GM15510 (cell line): ENCODE data around the gene SH3YL1.

Experiments
- POLR2A ChIP-seq: IDR thresholded peaks from 3 replicates; pipeline ENCODE4 v1.6.1; 2011; ENCODE audit warnings: borderline replicate concordance; ENCODE audit not compliant: insufficient read length; ENCODE audit errors: extremely low read depth

Gene SH3YL1

DNA sequence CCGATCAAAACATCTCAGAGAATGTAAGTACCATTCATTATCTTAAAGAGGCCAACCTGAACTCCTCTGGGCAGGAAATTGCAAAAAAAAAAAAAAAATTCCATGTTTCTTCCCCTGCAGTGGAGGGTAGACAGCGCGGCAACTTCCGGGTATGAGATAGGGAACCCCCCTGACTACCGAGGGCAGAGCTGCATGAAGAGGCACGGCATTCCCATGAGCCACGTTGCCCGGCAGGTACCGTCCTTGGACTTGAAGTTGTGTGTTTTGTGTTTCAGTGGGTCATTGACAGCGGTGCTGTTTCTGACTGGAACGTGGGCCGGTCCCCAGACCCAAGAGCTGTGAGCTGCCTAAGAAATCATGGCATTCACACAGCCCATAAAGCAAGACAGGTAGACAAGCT lies 8.1 kb upstream of the SH3YL1 start:
- TF ChIP-seq POLR2A = no peak

DNA sequence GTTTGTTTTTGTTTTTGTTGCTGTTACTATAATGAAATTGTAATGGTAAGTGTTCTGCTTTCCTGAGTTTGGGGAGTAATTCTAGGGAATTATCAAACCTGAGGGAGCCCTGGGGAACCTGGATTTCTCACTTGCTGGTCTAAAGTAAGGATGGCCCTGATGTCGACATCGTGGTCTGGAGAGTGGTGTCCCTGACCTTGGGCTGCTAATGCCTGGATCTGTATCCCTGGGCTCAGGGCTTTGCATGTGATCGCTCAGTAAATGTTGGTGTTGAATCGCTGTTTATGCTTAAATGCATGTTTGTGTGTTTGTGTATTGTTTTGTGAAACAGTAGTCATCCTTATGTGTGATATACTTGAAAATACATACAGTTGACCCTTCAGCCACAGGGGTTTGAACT lies 7.0 kb upstream of the SH3YL1 start:
- no peak for TF ChIP-seq POLR2A

DNA sequence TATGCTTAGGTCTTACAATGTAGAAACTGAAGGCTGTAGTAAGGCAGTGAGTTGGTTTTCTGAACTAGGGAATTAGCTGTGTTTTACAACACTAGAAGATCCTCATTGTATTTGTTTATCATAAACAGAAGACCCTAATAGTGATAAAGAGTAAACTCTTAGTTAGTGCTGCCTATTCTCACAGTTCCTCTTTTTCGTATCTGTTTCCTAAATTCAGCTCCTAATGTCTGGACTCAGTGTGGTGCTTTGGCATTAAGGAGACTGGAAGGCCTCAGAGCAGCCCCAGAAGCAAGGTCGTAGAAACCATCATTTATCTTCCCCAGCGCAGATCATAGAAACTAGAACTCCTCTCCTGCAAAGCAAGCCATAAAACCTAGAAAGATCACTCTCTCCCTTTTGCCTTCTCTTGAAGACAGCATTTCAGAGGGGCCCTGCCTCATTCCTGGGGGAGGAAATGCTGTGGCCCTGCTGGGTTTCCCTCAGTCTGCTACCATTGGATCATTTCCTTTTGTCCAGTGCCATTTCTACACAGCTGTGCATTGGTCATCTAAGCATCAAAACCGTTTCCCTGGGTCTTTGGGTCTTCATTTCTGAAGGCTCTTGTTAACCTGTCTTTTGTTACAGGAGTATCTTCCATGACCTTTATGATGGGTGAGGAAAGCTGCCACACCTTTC lies 5.7 kb upstream of the SH3YL1 start:
- no peak for TF ChIP-seq POLR2A

DNA sequence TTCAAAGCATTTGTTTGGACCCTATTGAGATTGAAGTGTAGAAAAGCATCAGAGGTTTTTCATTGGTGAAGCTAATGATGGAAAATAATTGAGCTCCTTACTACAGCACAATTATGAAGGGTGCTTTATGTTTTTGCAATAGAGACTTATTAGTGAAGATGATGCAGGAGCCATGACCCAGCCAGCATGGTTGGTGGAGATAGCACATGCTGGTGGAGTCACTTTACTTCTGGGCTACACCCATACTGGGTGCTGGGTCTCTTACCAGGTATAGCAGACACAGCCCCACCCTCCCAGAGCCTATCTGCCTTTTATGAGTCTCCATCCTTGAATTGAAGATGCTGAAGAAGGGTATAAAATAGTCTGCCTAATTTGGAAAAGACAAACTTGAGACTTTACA lies 4.5 kb upstream of the SH3YL1 start:
- TF ChIP-seq POLR2A = no peak

DNA sequence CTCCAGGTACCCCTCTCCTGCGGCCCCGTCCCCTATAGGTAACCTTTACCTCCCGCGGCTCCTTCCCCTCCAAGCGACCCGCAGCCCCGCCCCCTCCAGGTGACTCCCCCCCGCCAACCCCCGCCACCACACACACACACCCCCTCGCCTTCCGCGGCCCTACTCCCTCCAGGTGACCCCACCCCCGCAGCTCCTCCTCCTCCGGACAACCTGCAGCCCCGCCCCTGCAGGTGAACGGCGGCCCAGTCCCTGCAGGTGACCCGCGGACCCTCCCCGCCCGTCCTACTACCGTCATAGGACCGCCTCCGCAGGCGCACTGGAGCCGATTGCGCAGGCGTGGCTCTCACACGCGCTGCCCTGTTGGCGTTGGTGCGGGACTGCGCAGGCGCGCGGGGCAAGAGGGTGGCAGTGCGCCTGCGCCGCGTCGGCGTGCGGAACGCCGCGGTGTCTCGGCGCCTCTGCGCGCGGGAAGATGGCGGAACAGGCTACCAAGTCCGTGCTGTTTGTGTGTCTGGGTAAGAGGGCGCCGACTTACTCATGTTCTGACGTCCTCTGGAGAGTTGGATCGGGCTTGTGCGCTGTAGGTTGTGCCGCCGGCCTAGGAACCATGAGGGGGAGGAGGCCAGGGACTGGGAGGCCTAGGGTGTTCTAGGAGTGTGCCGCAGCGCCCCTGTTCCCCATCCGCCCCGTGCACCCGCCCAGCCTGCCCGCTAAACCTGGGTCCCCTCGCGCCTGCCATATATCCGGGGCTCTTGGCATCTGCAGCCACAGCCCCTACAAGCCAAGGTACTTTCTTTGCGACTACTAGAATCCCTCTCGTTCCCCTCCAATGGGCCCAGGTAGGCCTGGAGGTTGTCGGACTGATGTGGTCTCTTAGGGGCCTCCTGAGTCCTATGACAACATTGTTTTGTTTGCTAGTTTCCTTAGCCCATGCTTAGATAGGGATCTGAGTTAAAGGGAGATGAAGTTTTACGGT lies 949 bp upstream of the SH3YL1 start, which contains the start of gene ACP1:
TSS of gene ACP1 (plus strand) at position 455 of the 976 bp plus-strand sequence. CDS start at position 473, 18 bp downstream.
- peak; percentile 92 for TF ChIP-seq POLR2A

DNA sequence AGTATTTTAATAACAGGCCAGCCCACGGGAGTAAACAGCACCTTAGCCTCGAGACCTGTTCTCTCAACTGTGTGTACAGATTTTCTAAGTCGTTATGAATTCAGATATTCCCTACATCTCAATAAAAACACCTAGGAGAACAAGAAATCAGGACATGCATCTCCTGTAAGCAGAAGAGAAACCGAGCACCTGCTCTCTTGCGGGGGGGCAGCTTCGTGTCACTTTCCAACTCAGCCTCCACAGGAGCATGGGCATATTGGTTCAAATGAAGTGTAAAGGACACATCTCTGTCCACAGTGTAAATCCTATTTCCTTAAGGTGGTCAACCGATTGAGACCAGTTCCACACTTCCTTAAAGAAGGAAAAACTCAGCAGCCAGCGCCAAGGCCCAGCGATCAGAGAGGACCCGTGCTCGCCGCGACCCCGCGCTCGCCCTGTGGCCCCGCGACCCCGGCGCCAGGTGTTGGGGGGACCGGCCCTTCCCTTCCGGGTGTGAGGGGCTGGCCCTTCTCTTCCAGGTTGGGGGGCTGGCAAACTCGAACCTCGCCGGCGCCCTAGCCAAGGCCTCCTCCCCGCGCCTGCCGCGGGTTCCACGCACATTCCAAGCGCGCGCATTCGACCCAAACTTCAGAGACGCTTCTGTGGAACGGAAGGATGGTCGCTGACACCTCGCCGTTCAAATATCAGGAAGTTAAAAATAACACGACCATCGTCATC lies 652 bp downstream of the SH3YL1 start:
- TF ChIP-seq POLR2A = no peak

DNA sequence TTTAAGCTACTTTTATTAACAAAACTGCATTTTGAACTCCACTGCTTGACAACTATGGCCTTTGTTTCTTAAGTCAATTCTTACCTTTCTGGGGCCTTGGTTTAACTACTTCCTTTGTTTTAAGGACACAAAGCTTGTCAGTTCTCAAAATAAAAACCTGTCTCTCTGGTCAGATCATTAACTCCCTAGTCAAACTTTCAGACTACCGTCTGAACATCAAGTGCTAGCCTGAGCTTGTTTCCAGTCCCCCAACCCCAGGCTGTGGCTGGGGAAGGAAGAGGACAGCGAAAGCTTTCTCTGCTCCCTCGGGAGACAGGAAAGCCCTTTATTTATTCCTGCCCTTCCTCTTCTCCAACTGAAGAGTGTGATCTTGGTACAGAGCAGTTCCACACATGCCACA lies 1.7 kb downstream of the SH3YL1 start:
- TF ChIP-seq POLR2A = no peak

DNA sequence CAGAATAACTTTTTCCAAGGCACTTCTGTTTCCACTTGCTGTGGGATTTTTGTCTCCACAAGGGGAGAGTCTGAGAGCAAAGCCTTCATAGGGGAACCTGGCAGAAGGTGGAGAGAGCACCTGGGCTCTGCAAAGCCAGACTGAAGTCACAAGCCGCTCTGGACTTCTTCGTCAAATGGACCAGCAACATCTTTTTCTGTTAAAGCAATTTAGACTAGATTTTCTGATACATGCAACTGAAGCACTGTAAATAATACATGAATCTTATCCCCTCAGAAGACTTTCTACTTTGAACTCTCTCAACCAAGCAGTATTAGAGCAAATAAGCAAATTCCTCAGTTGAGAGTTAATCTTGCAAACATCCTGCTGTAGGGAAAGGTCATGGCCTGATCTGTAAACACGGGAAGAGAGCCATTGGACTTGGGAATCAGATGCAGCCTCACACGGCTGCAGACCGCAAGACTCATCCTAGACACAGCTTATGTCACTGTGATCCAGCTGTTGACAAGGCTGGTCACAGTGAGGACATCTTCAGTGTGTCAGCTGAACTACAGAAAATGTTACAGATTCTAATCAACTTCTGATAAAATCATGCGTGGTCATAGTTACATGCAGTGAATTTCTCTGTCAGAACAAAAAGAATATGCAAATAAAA lies 3.2 kb downstream of the SH3YL1 start:
- TF ChIP-seq POLR2A = no peak

DNA sequence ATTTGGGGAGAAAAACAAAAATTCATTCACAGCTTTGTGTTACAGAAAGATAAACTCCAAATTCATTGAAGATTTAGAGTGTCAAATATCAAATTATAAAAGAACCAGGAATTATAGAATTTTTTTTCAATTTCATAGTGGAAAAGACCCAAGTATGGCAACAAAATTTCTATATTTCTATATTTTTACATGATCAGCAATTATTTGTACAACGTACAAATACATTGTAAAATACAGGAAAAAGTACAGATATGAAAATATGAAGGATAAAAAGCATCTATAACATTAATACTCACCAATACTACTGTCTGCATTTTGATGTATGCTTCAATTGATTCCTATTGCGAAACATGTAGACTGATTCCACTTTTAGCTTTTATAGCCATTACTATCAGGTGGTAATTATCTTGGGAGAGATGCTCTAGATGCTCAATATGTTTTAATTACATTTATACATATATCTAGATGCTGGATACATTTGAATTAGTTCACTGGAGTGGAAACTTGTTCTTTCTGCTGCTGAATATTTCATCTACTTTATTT lies 4.0 kb downstream of the SH3YL1 start:
- no peak for TF ChIP-seq POLR2A

DNA sequence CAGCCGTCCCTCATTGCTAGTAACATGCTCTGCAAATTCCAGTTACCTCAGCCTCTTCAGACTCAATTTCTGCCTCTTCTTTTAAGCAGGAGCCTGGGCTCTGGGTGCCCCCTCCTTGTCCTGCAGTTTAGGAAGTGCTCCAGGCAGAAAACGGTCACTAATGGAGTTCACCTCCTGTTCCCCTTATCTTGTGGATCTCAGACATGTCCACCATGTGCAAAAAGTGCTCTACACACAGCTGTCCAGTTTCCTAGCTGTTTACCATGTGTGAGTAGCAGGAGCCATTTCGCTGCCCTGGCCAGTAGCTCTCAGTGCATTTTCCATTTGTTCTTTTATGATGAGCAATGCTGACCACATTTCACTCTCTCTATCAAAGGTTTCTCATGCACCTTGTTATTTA lies 4.9 kb downstream of the SH3YL1 start:
- no peak for TF ChIP-seq POLR2A

DNA sequence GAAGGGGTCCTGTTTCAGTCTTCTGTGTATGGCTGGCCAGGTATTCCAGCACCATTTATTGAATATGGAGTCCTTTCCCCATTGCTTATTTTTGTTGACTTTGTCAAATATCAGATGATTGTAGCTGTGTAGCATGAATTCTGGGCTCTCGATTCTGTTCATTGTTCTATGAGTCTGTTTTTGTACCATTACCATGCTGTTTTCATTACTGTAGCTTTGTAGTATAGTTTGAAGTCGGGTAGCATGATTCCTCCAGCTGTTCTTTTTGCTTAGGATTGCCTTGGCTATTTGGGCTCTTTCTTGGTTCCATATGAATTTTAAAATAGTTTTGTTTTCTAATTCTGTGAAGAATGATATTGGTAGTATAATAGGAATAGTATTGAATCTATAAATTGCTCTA lies 6.0 kb downstream of the SH3YL1 start:
- no peak for TF ChIP-seq POLR2A

DNA sequence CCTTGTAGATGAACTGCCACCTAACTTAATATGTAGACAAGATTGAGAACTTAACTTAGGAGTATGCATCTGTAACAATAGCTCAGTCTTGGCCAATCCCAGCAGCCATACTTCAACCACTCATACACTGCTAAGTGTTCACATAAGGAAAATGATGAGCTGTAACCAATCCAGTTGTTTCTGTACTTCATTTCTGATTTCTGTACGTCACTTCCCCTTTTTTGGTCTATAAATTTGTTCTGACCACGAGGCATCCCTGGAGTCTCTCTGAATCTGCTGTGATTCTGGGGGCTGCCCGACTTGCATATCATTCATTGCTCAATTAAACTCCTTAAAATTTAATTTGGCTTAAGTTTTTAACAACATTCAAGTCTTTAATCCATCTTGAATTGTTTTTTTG lies 6.4 kb downstream of the SH3YL1 start:
- no peak for TF ChIP-seq POLR2A

DNA sequence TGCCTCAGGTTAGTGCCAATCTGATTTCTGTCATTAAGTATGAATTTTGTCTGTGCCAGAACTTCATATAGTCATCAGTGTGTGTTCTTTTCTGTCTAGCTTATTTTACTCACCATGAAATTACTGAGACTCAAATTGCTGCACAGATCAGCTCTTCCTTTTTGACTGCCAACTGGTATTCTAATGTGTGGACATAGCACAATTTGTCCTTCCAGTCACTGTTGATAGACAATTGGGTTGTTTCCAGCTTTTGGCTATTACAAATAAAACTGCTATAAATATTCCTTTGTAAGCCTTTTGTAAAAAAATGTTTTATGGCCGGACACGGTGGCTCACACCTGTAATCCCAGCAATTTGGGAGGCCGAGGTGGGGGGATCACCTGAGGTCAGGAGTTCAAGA lies 7.7 kb downstream of the SH3YL1 start:
- no peak for TF ChIP-seq POLR2A

DNA sequence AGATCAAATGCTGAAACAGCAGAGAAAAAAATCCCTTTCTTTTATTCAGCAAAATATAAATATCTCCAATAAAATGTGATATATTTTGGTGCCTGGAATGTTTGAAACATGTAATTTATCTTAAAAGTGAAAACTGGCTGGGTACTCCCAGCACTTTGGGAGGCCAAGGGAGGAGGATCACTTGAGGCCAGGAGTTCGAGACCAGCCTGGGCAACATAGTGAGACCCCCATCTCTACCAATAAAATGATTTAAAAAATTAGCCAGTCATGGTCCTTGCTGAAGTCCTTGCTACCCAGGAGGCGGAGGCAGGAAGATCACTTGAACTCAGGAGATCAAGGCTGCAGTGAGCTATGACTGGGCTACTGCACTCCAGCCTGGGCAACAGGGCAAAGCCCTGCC lies 8.6 kb downstream of the SH3YL1 start:
- TF ChIP-seq POLR2A = no peak
